AG08395 (cell line): Measurements from ENCODE around the gene ST3GAL4.

Experiments used
- DNase-seq: peaks from one replicate; pipeline ENCODE4 v3.0.0; 2012; ENCODE audit warnings: mixed read lengths, low spot score

The ST3GAL4 gene

GRCh38 chr11:126451211-126451802 is 95.8 kb downstream of the ST3GAL4 start:
- no peak for DNase-seq

GRCh38 chr11:126452241-126453101 is 97.0 kb downstream of the ST3GAL4 start:
- no peak for DNase-seq

GRCh38 chr11:126456089-126456488 is 100.6 kb downstream of the ST3GAL4 start:
- DNase-seq = no peak

GRCh38 chr11:126456783-126457542 is 101.5 kb downstream of the ST3GAL4 start:
- no peak for DNase-seq

- DNase-seq = no peak
Observed at GRCh38 chr11:126457817-126458216, 102.3 kb downstream of the ST3GAL4 start.

GRCh38 chr11:126459691-126460281 is 104.3 kb downstream of the ST3GAL4 start:
- peak; percentile 77 for DNase-seq

GRCh38 chr11:126460417-126461095 is 105.1 kb downstream of the ST3GAL4 start:
- DNase-seq = no peak

GRCh38 chr11:126461096-126461440 is 105.6 kb downstream of the ST3GAL4 start:
- no peak for DNase-seq

GRCh38 chr11:126461996-126462395 is 106.5 kb downstream of the ST3GAL4 start:
- no peak for DNase-seq

- DNase-seq = no peak
Observed at GRCh38 chr11:126462422-126462821, 106.9 kb downstream of the ST3GAL4 start.
